Activated CD8-positive, alpha-beta T cell treated with anti-CD3 and anti-CD28 coated beads, Interleukin-2, amount 10 ng/mL, durations not matched to agents 7 days and 5 days (primary cell): ENCODE results near the gene OR10H4. TPM values are rescaled to one million over a fixed set of nuclear protein-coding genes. Genes with fewer than 3 reads are reported as not detected.
"Not testable (repeated sequence)": the region's sequence is repeated elsewhere in the genome, so short reads cannot be mapped to it uniquely, and the experiment has no call there.

Experiments
- ATAC-seq: fragments of 150-1000 bp; cut with Tn5 transposase; one replicate; pipeline ENCODE4 v1.10.0; 2021; ENCODE audit warnings: moderate library complexity
- CTCF ChIA-PET: fragments of 350-600 bp; sonication (Branson Sonifier 250); formaldehyde crosslinking; loops from one replicate; lab custom pipeline; 2021; ENCODE audit warnings: antibody characterized with exemption; lab: Charles Lee
- POLR2A ChIA-PET: fragments of 350-600 bp; sonication (Branson Sonifier 250); formaldehyde crosslinking; loops from one replicate; lab custom pipeline; 2021; ENCODE audit warnings: antibody characterized with exemption; lab: Charles Lee
- DNase-seq: peaks from one replicate; pipeline ENCODE4 v3.0.0-alpha.2; 2020
- H3K27ac Mint-ChIP-seq: one replicate; pipeline ENCODE4 v1.8.0; 2021; ENCODE audit warnings: mild to moderate bottlenecking, mixed read lengths
- H3K27me3 Mint-ChIP-seq: one replicate; pipeline ENCODE4 v1.8.0; 2021; ENCODE audit warnings: low read depth, mixed read lengths
- H3K36me3 Mint-ChIP-seq: one replicate; pipeline ENCODE4 v1.8.0; 2021; ENCODE audit warnings: low read depth, mixed read lengths
- H3K4me1 Mint-ChIP-seq: one replicate; pipeline ENCODE4 v1.8.0; 2021; ENCODE audit warnings: low read depth, mixed read lengths
- H3K4me3 Mint-ChIP-seq: one replicate; pipeline ENCODE4 v1.8.0; 2021; ENCODE audit warnings: mild to moderate bottlenecking, mixed read lengths
- H3K9me3 Mint-ChIP-seq: one replicate; pipeline ENCODE4 v1.8.0; 2022; ENCODE audit warnings: mixed read lengths; ENCODE audit not compliant: insufficient read depth
- total RNA-seq, 2 experiments: library from RNA; stranded (reverse); gene quantifications; one replicate each; pipeline ENCODE4 v1.2.3, GENCODE V29; 2021

Gene OR10H4
- total RNA-seq, 2 experiments from 2014 or later: not detected

DNA sequence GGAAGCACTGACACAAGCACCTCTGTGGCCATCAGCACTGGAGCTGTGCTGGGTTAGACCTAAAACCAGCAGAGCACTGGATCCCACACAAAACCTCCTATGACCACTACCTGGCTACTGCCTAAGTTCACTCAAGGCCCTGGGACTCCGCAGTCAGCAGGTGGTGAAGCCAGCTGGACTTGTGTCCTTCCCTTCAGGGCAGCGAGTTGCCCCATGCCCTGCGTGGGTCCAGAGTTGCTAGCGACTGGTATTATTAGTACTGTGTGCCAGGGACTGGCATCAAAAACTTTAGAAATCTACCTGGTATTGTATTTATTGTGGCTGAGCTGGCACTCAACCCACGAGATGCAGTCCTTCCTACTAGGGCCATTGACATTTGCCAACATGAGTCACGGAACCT lies 6.0 kb downstream of the OR10H4 start:
- no peaks in the 10 kb centered on the region for H3K9me3 Mint-ChIP-seq
- H3K27ac Mint-ChIP-seq: no peak overlapping the region
- H3K36me3 Mint-ChIP-seq: no peaks in the 10 kb centered on the region
- ChIA-PET POLR2A (no interaction called here), CTCF (no interaction called here)
- H3K4me3 Mint-ChIP-seq: no peak overlapping the region
- ATAC-seq (no peak), DNase-seq (no peak)
- H3K4me1 Mint-ChIP-seq: no peaks in the 10 kb centered on the region
- H3K27me3 Mint-ChIP-seq: peaks cover 24% of the 10 kb centered on the region

- Mint-ChIP-seq H3K9me3 (no peaks in the 10 kb centered on the region), H3K36me3 (no peaks in the 10 kb centered on the region), H3K4me3 (no peak overlapping the region), H3K27me3 (peaks cover 5% of the 10 kb centered on the region), H3K4me1 (no peaks in the 10 kb centered on the region), H3K27ac (no peak overlapping the region)
- ChIA-PET CTCF (no interaction called here), POLR2A (no interaction called here)
- ATAC-seq: no peak
- no peak for DNase-seq
Observed at GRCh38 chr19:15962319-15962718, 13.5 kb downstream of the OR10H4 start.

- POLR2A ChIA-PET: no interaction called here
- no peaks in the 10 kb centered on the region for H3K4me1 Mint-ChIP-seq
- H3K27me3 Mint-ChIP-seq: no peaks in the 10 kb centered on the region
- H3K36me3 Mint-ChIP-seq: no peaks in the 10 kb centered on the region
- CTCF ChIA-PET: interaction anchor here (1.1 kb wide), 1 partner anchor 98 kb away, joined by 4 read pairs; no protein-coding TSS in a partner anchor
- H3K27ac Mint-ChIP-seq: no peak overlapping the region
- ATAC-seq (no peak), DNase-seq (no peak)
- H3K9me3 Mint-ChIP-seq: no peaks in the 10 kb centered on the region
- H3K4me3 Mint-ChIP-seq: no peak overlapping the region
Observed at GRCh38 chr19:15964231-15964630, 15.4 kb downstream of the OR10H4 start.

GRCh38 chr19:15971224-15971780 lies 22.5 kb downstream of the OR10H4 start:
- DNase-seq (no peak), ATAC-seq (no peak)
- ChIA-PET CTCF (interaction anchor here (1.4 to 2.7 kb wide), 2 partner anchors 127 to 342 kb away, joined by 3 to 10 read pairs; no protein-coding TSS in a partner anchor), POLR2A (no interaction called here)
- Mint-ChIP-seq H3K27ac (no peak overlapping the region), H3K4me3 (no peak overlapping the region), H3K9me3 (no peaks in the 10 kb centered on the region), H3K36me3 (no peaks in the 10 kb centered on the region), H3K4me1 (no peaks in the 10 kb centered on the region), H3K27me3 (peaks cover 19% of the 10 kb centered on the region)

- H3K4me1 Mint-ChIP-seq, H3K9me3 Mint-ChIP-seq, POLR2A ChIA-PET, ATAC-seq, H3K4me3 Mint-ChIP-seq, DNase-seq, H3K36me3 Mint-ChIP-seq, H3K27ac Mint-ChIP-seq: not testable (repeated sequence)
- CTCF ChIA-PET: interaction anchor here (1.4 to 2.7 kb wide), 2 partner anchors 128 to 342 kb away, joined by 3 to 10 read pairs; no protein-coding TSS in a partner anchor
- peaks cover 19% of the 10 kb centered on the region for H3K27me3 Mint-ChIP-seq
Observed at GRCh38 chr19:15972043-15972442, 23.2 kb downstream of the OR10H4 start.

DNA sequence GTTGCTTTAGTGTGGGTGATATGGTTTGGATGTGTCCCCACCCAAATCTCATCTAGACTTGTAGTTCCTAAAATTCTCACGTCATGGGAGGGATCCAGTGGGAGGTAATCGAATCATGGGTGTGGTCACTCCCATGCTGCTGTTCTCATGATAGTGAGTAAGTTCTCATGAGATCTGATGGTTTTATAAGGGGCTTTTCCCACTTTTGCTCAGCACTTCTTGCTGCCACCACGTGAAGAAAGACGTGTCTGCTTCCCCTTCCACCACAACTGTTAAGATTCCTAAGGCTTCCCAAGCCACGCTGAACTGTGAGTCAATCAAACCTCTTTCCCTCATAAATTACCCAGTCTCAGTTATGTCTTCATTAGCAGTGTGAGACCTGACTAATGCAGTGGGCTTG lies 26.0 kb downstream of the OR10H4 start:
- Mint-ChIP-seq H3K9me3 (no peaks in the 10 kb centered on the region), H3K27ac (no peak overlapping the region), H3K36me3 (no peaks in the 10 kb centered on the region), H3K4me1 (no peaks in the 10 kb centered on the region), H3K27me3 (peaks cover 24% of the 10 kb centered on the region), H3K4me3 (no peak overlapping the region)
- ChIA-PET CTCF (no interaction called here), POLR2A (no interaction called here)
- DNase-seq: no peak
- ATAC-seq: no peak

- ATAC-seq: no peak
- Mint-ChIP-seq H3K4me1 (no peaks in the 10 kb centered on the region), H3K27ac (no peak overlapping the region), H3K4me3 (no peak overlapping the region), H3K36me3 (no peaks in the 10 kb centered on the region), H3K9me3 (no peaks in the 10 kb centered on the region), H3K27me3 (peaks cover 16% of the 10 kb centered on the region)
- ChIA-PET POLR2A (no interaction called here), CTCF (no interaction called here)
- DNase-seq: no peak
Observed at GRCh38 chr19:15976836-15977689, 28.3 kb downstream of the OR10H4 start.

- ChIA-PET POLR2A (no interaction called here), CTCF (interaction anchor here (0.6 kb wide), 1 partner anchor 63 kb away, joined by 3 read pairs; no protein-coding TSS in a partner anchor)
- peaks cover 12% of the 10 kb centered on the region for H3K27me3 Mint-ChIP-seq
- H3K27ac Mint-ChIP-seq: no peak overlapping the region
- DNase-seq: no peak
- H3K36me3 Mint-ChIP-seq: no peaks in the 10 kb centered on the region
- peaks cover 1% of the 10 kb centered on the region for H3K9me3 Mint-ChIP-seq
- no peaks in the 10 kb centered on the region for H3K4me1 Mint-ChIP-seq
- no peak for ATAC-seq
- no peak overlapping the region for H3K4me3 Mint-ChIP-seq
Observed at GRCh38 chr19:15977690-15978089, 28.9 kb downstream of the OR10H4 start.

DNA sequence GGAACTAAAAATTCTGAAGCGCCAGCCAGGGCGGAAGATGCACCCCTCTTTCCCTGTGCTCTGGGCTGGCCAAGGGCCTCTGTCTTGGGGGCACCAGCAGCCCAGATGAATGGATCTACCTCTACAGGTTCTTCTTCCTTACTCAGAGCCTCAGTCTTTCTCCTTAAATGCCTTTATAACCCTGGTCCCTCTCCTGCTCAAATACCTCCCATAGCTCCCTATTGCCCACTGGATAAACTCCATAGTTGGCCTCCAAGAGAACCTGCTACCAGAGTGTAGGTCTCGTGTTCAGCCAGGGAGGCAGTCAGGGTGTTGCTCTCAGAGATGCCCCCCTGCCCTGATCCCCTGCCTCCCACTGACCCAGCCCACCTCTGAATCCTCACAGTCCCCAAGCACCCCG lies 30.5 kb downstream of the OR10H4 start:
- Mint-ChIP-seq H3K36me3 (peaks cover 4% of the 10 kb centered on the region), H3K4me1 (no peaks in the 10 kb centered on the region), H3K27me3 (peaks cover 11% of the 10 kb centered on the region), H3K4me3 (no peak overlapping the region), H3K9me3 (peaks cover 10% of the 10 kb centered on the region), H3K27ac (no peak overlapping the region)
- ChIA-PET CTCF (no interaction called here), POLR2A (no interaction called here)
- DNase-seq (no peak), ATAC-seq (no peak)

GRCh38 chr19:15985831-15986230 lies 37.0 kb downstream of the OR10H4 start:
- Mint-ChIP-seq H3K27me3 (peaks cover 18% of the 10 kb centered on the region), H3K4me1 (peaks cover 15% of the 10 kb centered on the region)
- H3K4me3 Mint-ChIP-seq, H3K27ac Mint-ChIP-seq, DNase-seq, ATAC-seq, H3K36me3 Mint-ChIP-seq, H3K9me3 Mint-ChIP-seq, POLR2A ChIA-PET: not testable (repeated sequence)
- CTCF ChIA-PET: interaction anchor here (0.7 kb wide), 1 partner anchor 356 kb away, joined by 4 read pairs; no protein-coding TSS in a partner anchor

- H3K27ac Mint-ChIP-seq: no peak overlapping the region
- POLR2A ChIA-PET: interaction anchor here (0.6 kb wide), 1 partner anchor 109 kb away, joined by 3 read pairs; no protein-coding TSS in a partner anchor
- H3K4me1 Mint-ChIP-seq: peaks cover 15% of the 10 kb centered on the region
- H3K27me3 Mint-ChIP-seq: peaks cover 27% of the 10 kb centered on the region
- H3K4me3 Mint-ChIP-seq: no peak overlapping the region
- peaks cover 4% of the 10 kb centered on the region for H3K36me3 Mint-ChIP-seq
- no peak for DNase-seq
- peaks cover 10% of the 10 kb centered on the region for H3K9me3 Mint-ChIP-seq
- ATAC-seq: no peak
- CTCF ChIA-PET: no interaction called here
Observed at GRCh38 chr19:15986701-15987100, 37.9 kb downstream of the OR10H4 start.

DNA sequence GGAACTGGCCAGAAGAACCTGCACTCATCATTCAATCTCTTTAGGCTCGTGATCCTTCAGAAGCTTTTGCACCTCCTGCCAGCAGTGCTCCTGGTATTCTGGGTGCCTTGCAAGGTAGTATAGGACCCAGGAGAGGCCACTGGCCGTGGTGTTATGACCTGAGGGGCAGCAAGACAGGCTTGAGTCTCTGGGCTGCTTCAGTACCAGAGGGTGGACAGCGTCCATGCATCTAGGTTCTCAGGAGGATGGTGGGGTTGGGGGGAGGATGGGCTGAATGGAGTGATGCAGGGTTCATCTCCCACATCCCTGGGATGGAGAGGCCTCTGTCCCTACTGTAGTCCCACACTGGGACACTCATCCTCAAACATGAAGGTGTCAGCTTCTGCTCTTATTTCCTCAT lies 41.1 kb downstream of the OR10H4 start:
- no peak overlapping the region for H3K27ac Mint-ChIP-seq
- no peaks in the 10 kb centered on the region for H3K9me3 Mint-ChIP-seq
- ChIA-PET CTCF (no interaction called here), POLR2A (no interaction called here)
- ATAC-seq: no peak
- DNase-seq: no peak
- no peak overlapping the region for H3K4me3 Mint-ChIP-seq
- H3K27me3 Mint-ChIP-seq: peaks cover 27% of the 10 kb centered on the region
- no peaks in the 10 kb centered on the region for H3K36me3 Mint-ChIP-seq
- H3K4me1 Mint-ChIP-seq: peaks cover 13% of the 10 kb centered on the region
